Adrenal gland (tissue), 5 donors: ENCODE measurements around the gene ATP13A2.

ENCODE experiments used
- CTCF ChIP-seq, 6 experiments: fragments of 450-650 bp in 4 of 6; fragments of 200-600 bp in 2 of 6; sonication (generic) in 1 of 6; IDR thresholded peaks; 1 replicate in 5 of 6; 2 replicates in 1 of 6; pipeline versions ENCODE4 v1.5.1 to v1.8.0; 2016 to 2021; ENCODE audit warnings: antibody characterized with exemption in 6 of 6, mild to moderate bottlenecking in 2 of 6, moderate library complexity in 1 of 6
- POLR2A ChIP-seq, 2 donors: fragments of 450-650 bp; IDR thresholded peaks; one replicate each; pipeline ENCODE4 v1.6.1; 2017; ENCODE audit warnings: antibody characterized with exemption in 2 of 2, mild to moderate bottlenecking in 2 of 2, moderate library complexity in 1 of 2
- donor health status: DM: no; HTN: no; CAD: no.

GRCh38 chr1:17020502-17020901, 8.8 kb upstream of the ATP13A2 start:
- TF ChIP-seq CTCF (IDR thresholded peaks at IDR 0.05), result no peak
- no peak for TF ChIP-seq POLR2A (IDR thresholded peaks at IDR 0.05)
